GM21825 (cell line): ENCODE results near the gene TMEM256.

Experiments
- ATAC-seq: cut with Tn5 transposase; IDR thresholded peaks from one replicate; pipeline ENCODE4 v1.9.1; 2021; ENCODE audit warnings: mild to moderate bottlenecking, moderate library complexity; ENCODE audit not compliant: unreplicated experiment

TMEM256 gene

DNA sequence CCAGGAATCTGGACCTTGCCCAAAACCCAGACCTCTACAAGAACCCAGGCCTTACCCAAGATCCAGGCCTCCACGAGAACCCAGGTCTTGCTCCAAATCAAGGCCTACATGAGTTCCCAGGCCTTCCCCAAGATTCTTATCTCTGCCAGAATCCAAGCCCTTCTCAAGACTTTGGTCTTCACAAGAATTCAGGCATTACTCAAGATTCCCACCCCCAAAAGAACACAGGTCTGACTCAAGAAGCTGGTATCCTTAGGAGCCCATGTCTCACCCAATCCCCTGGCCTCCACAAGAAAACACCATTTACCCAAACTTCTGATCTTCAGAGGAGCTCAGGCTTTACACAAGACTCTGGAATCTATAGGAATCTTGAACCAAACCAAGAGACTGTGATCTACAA lies 27.3 kb upstream of the TMEM256 start:
- no peak for ATAC-seq

DNA sequence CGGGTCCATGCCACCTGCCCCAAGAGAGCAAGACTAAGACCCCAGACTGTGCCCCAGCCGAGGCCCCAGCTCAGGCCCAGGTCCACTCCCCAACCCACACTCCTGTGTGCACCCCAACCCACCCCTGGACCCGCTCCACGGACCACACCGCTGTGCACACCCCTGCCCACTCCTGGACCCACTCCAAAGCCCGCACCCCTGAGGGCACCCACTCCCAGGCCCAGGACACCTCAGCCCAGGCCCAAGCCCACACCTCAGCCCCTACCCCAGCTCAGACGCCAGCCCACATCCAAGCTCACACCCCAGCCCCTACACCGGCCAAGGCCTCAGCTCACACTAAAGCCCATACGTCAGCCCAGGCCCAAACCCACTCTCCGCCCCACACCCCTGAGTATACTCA lies 25.8 kb upstream of the TMEM256 start:
- ATAC-seq, result no peak

DNA sequence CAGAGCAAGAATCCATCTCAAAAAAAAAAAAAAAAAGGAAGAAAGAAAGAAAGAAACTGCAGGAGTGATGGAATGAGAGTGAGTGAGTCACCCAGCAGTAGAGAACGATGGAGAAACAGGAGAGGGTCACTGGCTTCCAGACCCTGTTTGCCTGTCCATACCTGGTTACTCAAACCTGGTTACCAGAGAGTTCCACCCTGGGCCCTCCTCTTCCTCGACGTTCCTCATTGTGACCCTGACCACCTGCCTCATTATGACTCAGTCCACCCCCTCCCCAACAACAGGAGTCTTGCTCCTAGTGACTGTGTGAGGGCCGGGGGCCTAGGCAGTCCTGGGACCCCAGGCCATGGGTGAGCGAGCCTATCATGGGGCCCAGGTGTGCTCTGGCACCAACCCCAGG lies 24.7 kb upstream of the TMEM256 start, which contains the start of gene SPEM3:
Gene SPEM3, plus strand, starts transcription at position 301 of the 400 bp plus-strand sequence. Its CDS starts 46 bp downstream, at position 347.
- no peak for ATAC-seq

DNA sequence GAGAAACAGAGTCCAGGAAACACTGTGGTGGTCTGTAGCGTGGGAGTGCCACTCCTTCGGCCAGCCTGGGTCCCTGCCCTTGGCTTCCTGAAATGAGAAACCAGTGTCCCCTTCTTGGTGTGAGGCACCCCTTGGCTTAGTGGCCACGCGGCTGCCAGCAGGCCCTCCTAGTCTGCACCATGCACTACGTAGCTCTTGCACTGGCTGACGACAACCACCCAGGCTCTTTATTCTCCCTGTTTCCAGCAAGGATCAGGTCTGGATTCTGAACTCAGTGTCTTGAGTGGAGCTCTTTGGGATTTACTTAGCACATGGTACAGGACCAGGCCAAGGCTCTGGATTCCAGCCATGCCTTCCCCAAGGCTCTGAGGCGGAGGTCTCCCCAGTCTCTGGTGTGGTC lies 23.7 kb upstream of the TMEM256 start:
- no peak for ATAC-seq

DNA sequence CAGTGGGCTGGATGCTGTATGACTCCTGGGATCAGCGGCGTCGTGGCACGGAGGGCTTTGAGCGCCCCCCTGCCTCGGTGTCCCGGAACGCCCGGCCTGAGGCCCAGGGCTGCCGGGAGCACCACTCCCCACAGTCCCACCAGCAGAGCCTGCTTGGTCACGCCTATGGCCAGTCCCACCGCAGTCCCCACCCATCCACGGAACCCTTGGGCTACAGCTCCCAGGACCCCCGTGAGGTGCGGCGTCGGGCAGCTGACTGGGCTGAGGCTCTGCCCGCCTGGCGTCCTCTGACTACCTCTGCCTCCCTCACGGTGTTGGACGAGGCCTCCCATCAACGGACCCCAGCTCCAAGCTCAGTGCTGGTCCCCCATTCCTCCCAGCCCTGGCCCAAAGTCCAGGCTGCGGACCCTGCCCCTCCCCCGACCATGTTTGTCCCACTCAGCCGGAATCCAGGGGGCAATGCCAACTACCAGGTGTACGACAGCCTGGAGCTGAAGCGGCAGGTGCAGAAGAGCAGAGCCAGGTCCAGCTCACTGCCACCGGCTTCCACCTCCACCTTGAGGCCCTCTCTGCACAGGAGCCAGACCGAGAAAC lies 23.1 kb upstream of the TMEM256 start:
- no peak for ATAC-seq

DNA sequence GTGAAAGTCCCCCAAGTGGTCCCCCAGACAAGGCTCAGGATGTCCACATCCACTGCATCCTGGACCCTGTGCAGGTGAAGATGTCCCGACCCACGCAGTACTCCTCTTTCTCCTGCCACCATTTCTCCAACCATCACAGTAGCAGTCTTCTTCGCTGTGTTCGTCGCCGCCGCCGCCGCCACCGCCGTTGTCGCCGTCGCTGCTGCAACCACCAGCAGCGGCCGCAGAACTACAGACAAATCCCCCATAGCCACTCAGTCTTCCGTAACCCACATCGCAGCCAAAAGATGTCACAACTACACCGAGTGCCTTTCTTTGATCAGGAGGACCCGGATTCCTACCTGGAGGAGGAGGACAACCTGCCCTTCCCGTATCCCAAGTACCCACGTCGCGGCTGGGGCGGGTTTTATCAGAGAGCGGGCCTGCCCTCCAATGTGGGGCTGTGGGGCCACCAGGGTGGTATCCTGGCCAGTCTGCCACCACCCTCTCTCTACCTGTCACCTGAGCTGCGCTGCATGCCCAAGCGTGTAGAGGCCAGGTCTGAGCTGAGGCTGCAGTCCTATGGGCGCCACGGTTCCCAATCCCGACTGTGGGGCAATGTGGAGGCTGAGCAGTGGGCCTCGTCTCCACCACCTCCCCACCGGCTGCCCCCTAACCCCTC lies 22.4 kb upstream of the TMEM256 start:
- ATAC-seq, result no peak

DNA sequence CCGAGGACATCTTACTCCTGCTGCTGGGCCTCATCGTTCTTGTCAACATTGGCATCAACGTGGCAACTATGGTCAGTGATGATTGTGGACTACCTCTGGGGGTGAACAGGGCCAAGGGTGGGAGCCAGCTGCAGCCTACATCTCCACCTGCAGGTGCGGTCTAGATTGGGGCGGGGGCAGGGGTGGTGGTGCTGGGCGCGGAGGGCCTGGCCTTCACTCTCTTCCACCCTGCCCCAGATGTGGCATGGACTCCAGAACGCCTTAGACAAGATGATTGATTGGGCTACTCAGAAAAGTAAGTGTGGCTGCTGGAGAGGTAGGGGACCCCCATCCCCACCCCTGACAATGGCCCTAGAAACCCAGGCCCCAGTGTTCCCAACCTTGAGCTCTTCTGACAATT lies 21.9 kb upstream of the TMEM256 start:
- no peak for ATAC-seq

DNA sequence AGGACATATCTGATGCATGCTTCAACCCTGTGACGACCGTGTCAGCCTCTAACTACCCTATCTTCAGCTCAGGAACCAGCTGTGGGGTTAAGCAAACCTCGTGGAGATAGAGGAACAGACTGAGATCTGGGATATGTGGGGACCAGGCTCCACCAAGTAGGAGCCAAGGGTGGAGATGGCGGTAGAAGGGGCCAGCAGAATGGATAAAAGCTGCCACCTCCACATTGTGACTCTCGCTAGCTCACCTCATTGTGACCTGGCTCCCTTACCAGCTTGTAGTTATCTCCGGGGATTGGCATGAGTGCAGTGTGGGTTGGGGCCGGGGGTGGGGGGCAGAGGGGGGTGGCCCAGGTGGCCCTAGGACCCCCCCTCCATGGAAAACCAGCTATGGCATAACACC lies 21.4 kb upstream of the TMEM256 start, which contains the start of gene SPEM2:
Gene SPEM2, plus strand, starts transcription at position 301 of the 400 bp plus-strand sequence. Its CDS starts 73 bp downstream, at position 374.
- no peak for ATAC-seq

DNA sequence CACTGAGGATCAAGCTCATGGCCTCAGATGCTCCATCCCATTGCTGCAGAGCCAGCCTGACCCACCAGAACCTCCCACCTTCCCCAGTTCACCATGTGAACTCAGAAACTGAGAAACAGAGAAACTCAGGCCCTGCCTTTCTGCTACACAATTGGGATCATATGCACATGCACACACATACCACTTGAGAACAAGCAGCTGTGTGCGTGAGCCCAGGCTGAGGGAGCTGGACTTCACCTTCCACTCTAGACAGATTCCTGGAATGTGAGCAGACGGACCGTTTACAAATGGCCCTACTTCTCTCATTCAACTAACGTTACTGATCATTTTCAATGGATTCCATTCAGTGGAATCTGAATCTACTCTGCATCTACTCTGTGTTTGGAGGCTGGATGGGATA lies 19.8 kb upstream of the TMEM256 start:
- no peak for ATAC-seq

DNA sequence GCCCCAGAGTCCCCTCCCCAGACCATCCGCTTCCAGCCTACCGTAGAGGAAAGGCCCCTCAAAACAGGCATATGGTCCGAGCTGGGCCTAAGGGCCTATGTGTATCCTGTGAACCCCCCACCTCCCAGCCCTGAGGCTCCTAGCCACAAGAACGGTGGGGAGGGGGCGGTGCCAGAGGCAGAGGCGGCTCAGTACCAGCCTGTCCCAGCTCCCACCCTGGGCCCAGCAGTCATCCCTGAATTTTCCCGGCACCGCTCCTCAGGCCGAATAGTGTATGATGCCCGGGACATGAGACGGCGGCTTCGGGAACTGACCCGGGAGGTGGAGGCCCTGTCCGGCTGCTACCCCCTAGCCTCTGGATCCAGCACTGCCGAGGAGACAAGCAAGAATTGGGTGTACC lies 17.3 kb upstream of the TMEM256 start:
- no peak for ATAC-seq

DNA sequence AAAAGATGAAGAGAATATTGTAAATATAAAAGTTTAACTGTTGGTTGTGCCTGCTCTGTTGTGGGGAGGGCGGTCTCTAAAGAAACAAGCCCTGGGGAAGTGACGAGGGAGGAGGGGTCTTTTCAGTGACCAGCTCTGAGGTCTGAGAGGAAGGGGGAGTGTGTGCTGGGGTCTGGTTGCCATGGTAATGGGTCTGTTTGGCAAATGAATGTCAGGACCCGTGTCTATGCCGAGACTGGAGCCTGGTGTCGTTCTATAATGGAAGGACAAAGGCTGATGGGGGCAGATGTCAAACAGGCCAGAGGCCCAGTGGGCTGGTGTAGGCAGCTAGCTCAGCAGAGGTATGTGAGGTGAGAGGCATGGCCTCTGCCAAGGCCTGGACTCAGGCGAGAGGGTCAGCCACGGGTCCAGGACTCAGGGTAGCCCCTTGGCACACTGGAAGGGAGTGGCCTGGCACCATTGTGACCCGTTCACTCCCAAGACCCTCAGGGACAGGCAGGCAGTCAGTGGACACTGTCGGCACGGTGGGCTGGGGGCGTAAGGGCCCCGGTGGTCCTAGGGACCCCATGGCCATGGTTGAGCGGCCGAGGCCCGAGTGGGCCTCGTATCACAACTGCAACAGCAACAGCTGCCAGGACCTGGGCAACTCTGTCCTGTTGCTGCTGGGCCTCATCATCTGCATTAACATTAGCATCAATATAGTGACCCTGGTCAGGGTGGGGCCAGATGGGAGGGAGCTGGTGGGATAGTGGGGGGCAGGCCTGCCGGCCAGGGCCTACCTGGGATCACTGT lies 16.1 kb upstream of the TMEM256 start, which contains the start of gene SPEM1:
Gene SPEM1, plus strand, starts transcription at position 506 of the 792 bp plus-strand sequence. Its CDS starts 61 bp downstream, at position 567.
- ATAC-seq, result no peak

DNA sequence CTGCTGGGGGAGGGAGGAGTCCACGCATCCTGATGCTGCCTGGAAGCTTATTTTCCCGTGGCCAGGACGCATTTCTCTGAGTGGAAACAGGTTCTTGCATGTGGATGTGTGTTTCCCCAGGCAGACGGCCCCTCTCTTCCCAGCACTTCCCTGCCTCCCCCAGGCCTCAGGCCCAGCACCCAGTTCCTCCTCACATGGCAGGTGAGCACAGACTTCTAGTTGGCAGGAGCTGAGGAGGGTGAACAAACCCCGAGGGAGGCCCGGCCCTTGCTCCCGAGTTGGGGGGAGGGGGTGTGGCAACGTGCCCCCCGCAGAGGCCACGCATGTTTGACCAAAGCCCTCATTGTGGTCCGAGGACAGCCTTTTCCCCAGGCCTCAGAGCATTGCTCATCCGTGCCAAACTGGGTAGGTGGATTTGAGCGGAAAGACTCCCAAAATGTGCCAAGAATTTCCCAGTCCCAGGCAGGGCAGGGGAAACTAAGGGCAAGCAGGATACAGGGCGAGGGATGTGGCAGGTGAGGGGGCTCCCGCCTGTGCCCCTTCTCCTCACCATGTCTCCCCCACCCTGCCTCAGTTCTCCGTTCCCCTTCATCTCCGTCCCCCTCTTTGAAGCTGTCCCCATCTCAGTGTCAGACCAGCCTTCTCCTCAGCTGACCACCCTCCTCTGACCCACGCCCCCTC lies 14.7 kb upstream of the TMEM256 start:
- no peak for ATAC-seq

DNA sequence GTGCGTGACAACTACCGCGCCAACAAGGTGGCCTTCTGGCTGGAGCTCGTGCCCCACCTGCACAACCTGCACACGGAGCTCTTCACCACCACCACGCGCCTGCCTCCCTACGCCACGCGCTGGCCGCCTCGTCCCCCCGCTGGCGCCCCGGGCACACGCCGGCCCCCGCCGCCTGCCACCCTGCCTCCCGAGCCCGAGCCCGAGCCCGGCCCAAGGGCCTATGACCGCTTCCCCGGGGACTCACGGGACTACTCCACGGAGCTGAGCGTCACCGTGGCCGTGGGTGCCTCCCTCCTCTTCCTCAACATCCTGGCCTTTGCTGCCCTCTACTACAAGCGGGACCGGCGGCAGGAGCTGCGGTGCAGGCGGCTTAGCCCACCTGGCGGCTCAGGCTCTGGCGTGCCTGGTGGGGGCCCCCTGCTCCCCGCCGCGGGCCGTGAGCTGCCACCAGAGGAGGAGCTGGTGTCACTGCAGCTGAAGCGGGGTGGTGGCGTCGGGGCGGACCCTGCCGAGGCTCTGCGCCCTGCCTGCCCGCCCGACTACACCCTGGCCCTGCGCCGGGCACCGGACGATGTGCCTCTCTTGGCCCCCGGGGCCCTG lies 13.3 kb upstream of the TMEM256 start:
- ATAC-seq, result no peak

DNA sequence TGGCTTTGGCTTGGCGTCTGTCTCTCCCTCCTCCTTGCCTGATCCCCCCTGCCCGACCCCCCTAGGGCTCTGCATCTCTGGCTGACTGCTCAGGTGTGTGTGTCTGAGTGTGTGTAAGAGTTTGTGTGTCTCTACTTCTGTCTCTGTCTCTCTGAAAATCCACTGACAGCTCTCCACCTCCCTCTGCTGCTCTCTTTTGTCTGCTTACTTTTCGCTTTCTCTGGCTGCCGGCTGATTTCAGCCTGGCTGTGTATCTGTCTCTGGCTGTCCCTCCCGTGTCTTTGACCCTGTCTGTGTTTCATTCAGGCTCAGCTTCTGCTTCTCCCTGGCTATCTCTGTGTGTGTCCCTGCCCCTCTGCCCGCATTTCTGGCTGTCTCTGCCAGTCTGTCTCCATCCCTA lies 12.4 kb upstream of the TMEM256 start:
- no peak for ATAC-seq

DNA sequence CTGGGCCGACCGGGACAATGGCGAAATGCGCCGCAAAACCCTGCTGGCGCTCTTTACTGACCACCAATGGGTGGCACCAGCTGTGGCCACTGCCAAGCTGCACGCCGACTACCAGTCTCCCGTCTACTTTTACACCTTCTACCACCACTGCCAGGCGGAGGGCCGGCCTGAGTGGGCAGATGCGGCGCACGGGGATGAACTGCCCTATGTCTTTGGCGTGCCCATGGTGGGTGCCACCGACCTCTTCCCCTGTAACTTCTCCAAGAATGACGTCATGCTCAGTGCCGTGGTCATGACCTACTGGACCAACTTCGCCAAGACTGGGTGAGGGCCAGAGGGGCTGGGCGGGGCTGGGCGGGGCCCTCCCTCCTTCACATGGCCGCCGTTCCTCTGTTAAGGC lies 11.9 kb upstream of the TMEM256 start:
- ATAC-seq, result no peak

DNA sequence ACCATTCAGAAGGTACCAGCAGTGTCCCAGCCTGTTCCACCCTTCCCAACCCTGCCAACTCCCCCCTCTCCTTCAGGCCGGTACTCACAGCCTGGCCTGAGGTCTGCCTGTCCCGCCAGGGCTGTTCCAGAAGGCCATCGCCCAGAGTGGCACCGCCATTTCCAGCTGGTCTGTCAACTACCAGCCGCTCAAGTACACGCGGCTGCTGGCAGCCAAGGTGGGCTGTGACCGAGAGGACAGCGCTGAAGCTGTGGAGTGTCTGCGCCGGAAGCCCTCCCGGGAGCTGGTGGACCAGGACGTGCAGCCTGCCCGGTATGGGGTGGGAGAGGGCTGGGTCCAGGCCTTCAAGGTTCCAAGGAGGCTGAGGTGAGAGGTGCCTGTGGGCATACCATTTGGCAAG lies 10.9 kb upstream of the TMEM256 start:
- ATAC-seq, result no peak

DNA sequence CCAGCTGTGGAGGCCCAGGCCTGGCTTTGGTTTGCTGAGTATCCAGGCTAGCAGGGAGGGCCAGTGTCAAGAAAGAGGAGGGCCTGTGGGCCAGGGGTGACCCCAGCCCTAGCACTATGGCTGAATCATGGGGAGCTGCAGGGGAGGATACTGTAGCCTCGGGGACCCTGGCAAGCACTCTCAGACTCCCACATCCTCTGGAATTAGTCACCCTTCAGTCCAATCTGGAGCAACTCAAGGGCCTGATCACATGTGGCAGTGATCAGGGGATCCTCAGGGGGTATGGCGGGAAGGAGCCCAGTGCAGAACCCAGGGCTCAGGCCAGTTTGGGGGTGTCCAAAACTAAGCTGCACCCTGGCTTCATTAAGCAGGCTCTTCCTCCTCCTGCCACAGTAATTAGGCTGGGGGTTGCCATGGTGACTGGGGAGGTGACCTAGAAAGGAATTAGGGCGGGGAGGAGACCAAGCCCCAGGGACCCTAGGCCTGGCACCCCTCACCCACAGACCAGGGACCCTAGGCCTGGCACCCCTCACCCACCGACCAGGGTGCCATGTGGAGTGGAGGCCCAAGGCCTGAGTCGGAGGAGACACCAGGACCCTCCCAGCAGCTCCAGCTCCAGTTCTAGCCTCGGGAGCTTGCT lies 9.6 kb upstream of the TMEM256 start:
- no peak for ATAC-seq

DNA sequence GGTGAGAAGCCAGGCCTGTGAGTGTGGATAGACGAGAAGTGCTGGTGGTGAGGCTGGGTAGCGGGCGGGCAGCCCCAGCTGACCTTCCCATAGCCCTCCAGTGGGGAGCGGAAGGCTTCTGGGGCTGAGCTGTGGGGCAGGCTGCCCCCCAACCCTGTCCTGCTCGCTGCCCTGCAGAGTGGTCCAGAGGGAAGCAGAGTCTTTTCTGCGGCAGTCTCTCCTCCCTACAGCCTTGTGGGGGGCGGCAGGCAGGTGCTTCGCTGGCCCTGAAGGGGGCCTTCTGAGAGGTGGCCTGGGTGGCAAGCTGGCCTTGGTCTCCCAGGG lies 7.5 kb upstream of the TMEM256 start:
- ATAC-seq, result no peak

DNA sequence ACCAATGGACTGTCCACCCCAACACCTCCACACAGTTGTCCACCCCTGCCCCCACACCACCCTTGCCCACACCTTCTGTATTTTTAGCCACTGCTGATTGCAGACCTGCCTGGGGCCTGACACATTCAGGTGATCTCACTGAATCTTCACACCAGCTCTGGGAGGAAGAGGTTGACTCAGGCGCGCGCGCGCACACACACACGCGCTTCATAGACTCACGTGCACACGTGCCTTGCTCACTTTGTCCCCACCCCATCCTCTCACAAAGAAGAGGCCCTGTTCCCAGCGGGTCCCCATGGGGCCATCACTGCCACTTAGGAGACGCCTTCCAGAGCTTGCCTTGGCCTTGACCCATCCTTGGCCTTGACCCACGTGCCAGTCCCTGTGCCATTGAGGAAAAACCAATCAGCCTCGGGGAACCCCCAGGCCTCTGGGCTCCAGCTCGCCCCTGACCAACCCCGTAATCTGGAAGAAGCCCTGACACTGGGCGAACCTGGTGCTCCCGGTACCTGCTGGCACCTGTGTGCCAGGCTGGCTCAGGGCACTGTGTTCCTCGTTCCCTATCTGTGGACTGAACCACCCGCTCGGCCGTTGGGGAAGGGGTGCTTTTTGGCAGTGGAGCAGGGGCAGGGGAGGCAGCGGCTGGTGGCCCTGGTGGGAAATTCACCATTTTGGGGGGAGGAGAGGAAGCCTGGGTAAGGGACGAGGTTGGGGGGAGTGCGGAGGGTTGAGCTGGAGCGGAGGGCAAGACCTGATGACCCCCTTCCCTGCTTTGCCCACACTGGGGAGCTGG lies 6.9 kb upstream of the TMEM256 start:
- ATAC-seq, result no peak

DNA sequence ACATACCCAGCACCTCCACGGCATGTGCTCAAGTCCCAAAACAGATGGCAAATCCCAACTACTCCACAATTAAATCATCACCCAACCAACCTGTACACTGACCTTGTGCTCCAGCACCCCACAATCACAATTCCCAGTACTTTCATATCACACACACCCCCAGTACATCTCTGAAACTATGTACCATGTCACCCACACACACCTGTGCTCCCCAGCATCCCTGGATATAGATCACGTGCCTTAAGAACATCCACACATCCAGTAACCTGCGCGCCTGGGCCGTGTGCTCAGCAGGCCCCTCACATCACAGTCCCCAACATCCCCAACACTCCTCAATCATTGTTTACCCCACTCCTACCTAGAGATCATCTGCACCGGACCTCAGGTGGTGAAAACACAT lies 5.8 kb upstream of the TMEM256 start:
- no peak for ATAC-seq
